Tibial artery (tissue), 4 donors: ENCODE data around the gene KRIT1.

ENCODE experiments used
- DNase-seq, 2 donors: peaks; one replicate each; pipeline ENCODE4 v3.0.0-alpha.2; 2019
- H3K27ac ChIP-seq, 2 donors: fragments of 200-600 bp; sonication (generic) in 1 of 2; 1 replicate in 1 of 2; 2 replicates in 1 of 2; pipeline ENCODE4 v1.5.1; 2018 to 2019; ENCODE audit warnings: mild to moderate bottlenecking in 1 of 2
- H3K27me3 ChIP-seq, 2 donors: fragments of 200-600 bp; sonication (generic) in 1 of 2; one replicate each; pipeline versions ENCODE4 v1.5.1 to v1.6.0; 2016 to 2019
- H3K36me3 ChIP-seq, 3 donors: fragments of 200-600 bp; sonication (generic) in 2 of 3; one replicate each; pipeline ENCODE4 v1.5.1; 2016 to 2019; ENCODE audit warnings: mild to moderate bottlenecking in 2 of 3
- H3K4me1 ChIP-seq, 4 donors: fragments of 200-600 bp; sonication (generic) in 2 of 4; 1 replicate in 3 of 4; 2 replicates in 1 of 4; pipeline ENCODE4 v1.5.1; 2016 to 2019
- H3K4me3 ChIP-seq, 2 donors: fragments of 200-600 bp; sonication (generic) in 1 of 2; 1 replicate in 1 of 2; 2 replicates in 1 of 2; pipeline ENCODE4 v1.5.1; 2018 to 2019; ENCODE audit warnings: mild to moderate bottlenecking in 2 of 2
- H3K9me3 ChIP-seq, 3 donors: fragments of 200-600 bp; sonication (generic) in 1 of 3; one replicate each; pipeline ENCODE4 v1.5.1; 2016 to 2019
- CTCF ChIP-seq, 2 experiments: fragments of 200-600 bp in 1 of 2; fragments of 450-650 bp in 1 of 2; IDR thresholded peaks; one replicate each; pipeline ENCODE4 v1.5.1; 2017 to 2019; ENCODE audit warnings: antibody characterized with exemption in 2 of 2, mild to moderate bottlenecking in 1 of 2, moderate library complexity in 1 of 2
- intact Hi-C: fragments of 100-400 bp; cut with DNase I; formaldehyde crosslinking; loops from one replicate; pipeline ENCODE4 v1.15.0; 2023; ENCODE audit warnings: low total_unique reads

Gene KRIT1

GRCh38 chr7:92228100-92228499 lies 17.6 kb downstream of the KRIT1 start:
- H3K27ac ChIP-seq, result no peak overlapping the region
- intact Hi-C loops, result no loop called here
- no peaks in the 10 kb centered on the region for H3K4me1 ChIP-seq
- no peak for DNase-seq
- no peak overlapping the region for H3K4me3 ChIP-seq
- no peaks in the 10 kb centered on the region for H3K27me3 ChIP-seq
- no peak for TF ChIP-seq CTCF (IDR thresholded peaks at IDR 0.05)
- peaks cover 60 to 91% (median 71%) of the 10 kb centered on the region in 3 donors for H3K36me3 ChIP-seq
- no peaks in the 10 kb centered on the region for H3K9me3 ChIP-seq

- peaks cover 61 to 87% (median 71%) of the 10 kb centered on the region in 3 donors for H3K36me3 ChIP-seq
These were observed 18.7 kb downstream of the KRIT1 start for GRCh38 chr7:92226981-92227380.

GRCh38 chr7:92221766-92222165 lies 23.9 kb downstream of the KRIT1 start:
- Histone ChIP-seq H3K36me3 (peaks cover 82 to 89% (median 87%) of the 10 kb centered on the region in 3 donors), H3K9me3 (no peaks in the 10 kb centered on the region), H3K4me1 (no peaks in the 10 kb centered on the region), H3K27ac (no peak overlapping the region), H3K27me3 (no peaks in the 10 kb centered on the region), H3K4me3 (no peak overlapping the region)
- TF ChIP-seq CTCF (IDR thresholded peaks at IDR 0.05), result no peak
- no peak for DNase-seq
- intact Hi-C loops, result no loop called here

More at GRCh38 chr7:92226981-92227380, 18.7 kb downstream of the KRIT1 start:
- H3K27ac ChIP-seq, result no peak overlapping the region
- no peak for DNase-seq
- no peaks in the 10 kb centered on the region for H3K27me3 ChIP-seq
- no peaks in the 10 kb centered on the region for H3K9me3 ChIP-seq
- intact Hi-C loops, result no loop called here
- TF ChIP-seq CTCF (IDR thresholded peaks at IDR 0.05), result no peak
- H3K4me1 ChIP-seq, result no peaks in the 10 kb centered on the region
- no peak overlapping the region for H3K4me3 ChIP-seq

- DNase-seq, result no peak
- no peak overlapping the region for H3K27ac ChIP-seq
- no peaks in the 10 kb centered on the region for H3K4me1 ChIP-seq
- peaks cover 0 to 4% (median 3%) of the 10 kb centered on the region in 3 donors for H3K9me3 ChIP-seq
- no peak for TF ChIP-seq CTCF (IDR thresholded peaks at IDR 0.05)
- peaks cover 66 to 80% (median 78%) of the 10 kb centered on the region in 3 donors for H3K36me3 ChIP-seq
- intact Hi-C loops, result loop anchor here (10.0 kb wide), 1 partner anchor 122 kb away; no protein-coding TSS in a partner anchor
- H3K27me3 ChIP-seq, result no peaks in the 10 kb centered on the region
- H3K4me3 ChIP-seq, result no peak overlapping the region
These were observed 39.0 kb downstream of the KRIT1 start for GRCh38 chr7:92206672-92207071.

- Histone ChIP-seq H3K27ac (no peak overlapping the region), H3K36me3 (peaks cover 66 to 80% (median 78%) of the 10 kb centered on the region in 3 donors), H3K9me3 (peaks cover 0 to 4% (median 3%) of the 10 kb centered on the region in 3 donors), H3K4me1 (no peaks in the 10 kb centered on the region), H3K4me3 (no peak overlapping the region), H3K27me3 (no peaks in the 10 kb centered on the region)
- intact Hi-C loops, result loop anchor here (10.0 kb wide), 1 partner anchor 121 kb away; no protein-coding TSS in a partner anchor
- TF ChIP-seq CTCF (IDR thresholded peaks at IDR 0.05), result no peak
- DNase-seq, result no peak
These were observed 39.7 kb downstream of the KRIT1 start for GRCh38 chr7:92205987-92206386.

- no peak for DNase-seq
- no peak for TF ChIP-seq CTCF (IDR thresholded peaks at IDR 0.05)
- intact Hi-C loops, result loop anchor here (10.0 kb wide), 1 partner anchor 116 kb away; no protein-coding TSS in a partner anchor
- H3K27ac ChIP-seq, result no peak overlapping the region
- no peaks in the 10 kb centered on the region for H3K4me1 ChIP-seq
- H3K36me3 ChIP-seq, result peaks cover 62 to 84% (median 84%) of the 10 kb centered on the region in 3 donors
- no peaks in the 10 kb centered on the region for H3K9me3 ChIP-seq
- no peak overlapping the region for H3K4me3 ChIP-seq
- H3K27me3 ChIP-seq, result no peaks in the 10 kb centered on the region
These were observed 44.9 kb downstream of the KRIT1 start for GRCh38 chr7:92200791-92201190.
